ACHN (cell line): Measurements from ENCODE around the gene DPP9.
A peak's percentile ranks its signal among the peaks of the same experiment; 100 is the strongest.
"Not testable (repeated sequence)": the region's sequence is repeated elsewhere in the genome, so short reads cannot be mapped to it uniquely, and the experiment has no call there.

Source experiments
- DNase-seq: peaks from one replicate; pipeline ENCODE4 v3.0.0-alpha.2; 2015
- in situ Hi-C: cut with HindIII; loops from 2 replicates; pipeline ENCODE4 v1.10.0; 2017; ENCODE audit warnings: low sequenced_read_pairs, low pct_ligation_motif_present, low pct_unique_long_range_greater_than_20kb

Gene DPP9

GRCh38 chr19:4695224-4695731, 28.4 kb downstream of the DPP9 start:
- no peak for DNase-seq
- in situ Hi-C loops = no loop called here

GRCh38 chr19:4694211-4694987, 29.2 kb downstream of the DPP9 start:
- in situ Hi-C loops = no loop called here
- DNase-seq = peak; percentile 94

- no peak for DNase-seq
- in situ Hi-C loops = no loop called here
These were observed 30.0 kb downstream of the DPP9 start for GRCh38 chr19:4693471-4694121.

GRCh38 chr19:4693078-4693350, 30.6 kb downstream of the DPP9 start:
- no peak for DNase-seq
- in situ Hi-C loops = no loop called here

GRCh38 chr19:4692251-4693077, 31.2 kb downstream of the DPP9 start:
- DNase-seq = no peak
- in situ Hi-C loops = no loop called here

GRCh38 chr19:4691373-4691772, 32.3 kb downstream of the DPP9 start:
- DNase-seq = no peak
- in situ Hi-C loops = no loop called here

- in situ Hi-C loops = no loop called here
- no peak for DNase-seq
These were observed 33.3 kb downstream of the DPP9 start for GRCh38 chr19:4690361-4690760.

GRCh38 chr19:4689403-4689802, 34.2 kb downstream of the DPP9 start:
- in situ Hi-C loops = no loop called here
- DNase-seq = no peak

GRCh38 chr19:4688587-4688986, 35.1 kb downstream of the DPP9 start:
- in situ Hi-C loops = no loop called here
- DNase-seq = no peak

- DNase-seq = no peak
- in situ Hi-C loops = no loop called here
These were observed 36.2 kb downstream of the DPP9 start for GRCh38 chr19:4687396-4687795.

GRCh38 chr19:4686700-4687099, 36.9 kb downstream of the DPP9 start:
- no peak for DNase-seq
- in situ Hi-C loops = no loop called here

- in situ Hi-C loops = no loop called here
These were observed 39.1 kb downstream of the DPP9 start for GRCh38 chr19:4684312-4685095.

GRCh38 chr19:4682417-4683200, 41.0 kb downstream of the DPP9 start:
- in situ Hi-C loops = no loop called here
- DNase-seq = no peak

More at GRCh38 chr19:4684312-4685095, 39.1 kb downstream of the DPP9 start:
- no peak for DNase-seq

GRCh38 chr19:4680021-4680420, 43.6 kb downstream of the DPP9 start:
- in situ Hi-C loops, DNase-seq: not testable (repeated sequence)

- DNase-seq = no peak
These were observed 44.5 kb downstream of the DPP9 start for GRCh38 chr19:4678881-4679790.

GRCh38 chr19:4676955-4677731, 46.5 kb downstream of the DPP9 start:
- in situ Hi-C loops = no loop called here
- peak; percentile 37 for DNase-seq

More at GRCh38 chr19:4678881-4679790, 44.5 kb downstream of the DPP9 start:
- in situ Hi-C loops = no loop called here
